Breast epithelium (tissue), 3 donors: Measurements from ENCODE around the gene CAPN2.

ENCODE experiments used
- CTCF ChIP-seq, 3 donors: fragments of 450-650 bp; IDR thresholded peaks; one replicate each; pipeline ENCODE4 v1.5.1; 2016 to 2017; ENCODE audit warnings: antibody characterized with exemption in 3 of 3, mild to moderate bottlenecking in 3 of 3, moderate library complexity in 3 of 3
- POLR2AphosphoS5 ChIP-seq, 3 donors: sonication (generic); formaldehyde crosslinking; IDR thresholded peaks; one replicate each; pipeline ENCODE4 v1.6.1; 2017; ENCODE audit warnings: antibody characterized with exemption in 3 of 3

GRCh38 chr1:223754681-223755431 is 42.5 kb downstream of the CAPN2 start:
- TF ChIP-seq POLR2AphosphoS5 (IDR thresholded peaks at IDR 0.05) (no peak), CTCF (IDR thresholded peaks at IDR 0.05) (no peak)
